Stimulated activated CD4-positive, alpha-beta T cell treated with anti-CD3 and anti-CD28 coated beads, Interleukin-12 subunit alpha, Interleukin-12 subunit beta, amount 100 ng/mL, for 4 hours (primary cell): Measurements from ENCODE around the gene SPZ1.
"Not testable (repeated sequence)": the region's sequence is repeated elsewhere in the genome, so short reads cannot be mapped to it uniquely, and the experiment has no call there.

ENCODE experiments used
- DNase-seq: peaks from one replicate; pipeline ENCODE4 v3.0.0-alpha.2; 2020

Gene SPZ1, protein sequence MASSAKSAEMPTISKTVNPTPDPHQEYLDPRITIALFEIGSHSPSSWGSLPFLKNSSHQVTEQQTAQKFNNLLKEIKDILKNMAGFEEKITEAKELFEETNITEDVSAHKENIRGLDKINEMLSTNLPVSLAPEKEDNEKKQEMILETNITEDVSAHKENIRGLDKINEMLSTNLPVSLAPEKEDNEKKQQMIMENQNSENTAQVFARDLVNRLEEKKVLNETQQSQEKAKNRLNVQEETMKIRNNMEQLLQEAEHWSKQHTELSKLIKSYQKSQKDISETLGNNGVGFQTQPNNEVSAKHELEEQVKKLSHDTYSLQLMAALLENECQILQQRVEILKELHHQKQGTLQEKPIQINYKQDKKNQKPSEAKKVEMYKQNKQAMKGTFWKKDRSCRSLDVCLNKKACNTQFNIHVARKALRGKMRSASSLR

GRCh38 chr5:80319702-80320101, at the start of gene SPZ1:
SPZ1 (plus strand) TSS chr5:80320002; CDS start chr5:80320216, 214 bp downstream.
- DNase-seq: no peak

DNA sequence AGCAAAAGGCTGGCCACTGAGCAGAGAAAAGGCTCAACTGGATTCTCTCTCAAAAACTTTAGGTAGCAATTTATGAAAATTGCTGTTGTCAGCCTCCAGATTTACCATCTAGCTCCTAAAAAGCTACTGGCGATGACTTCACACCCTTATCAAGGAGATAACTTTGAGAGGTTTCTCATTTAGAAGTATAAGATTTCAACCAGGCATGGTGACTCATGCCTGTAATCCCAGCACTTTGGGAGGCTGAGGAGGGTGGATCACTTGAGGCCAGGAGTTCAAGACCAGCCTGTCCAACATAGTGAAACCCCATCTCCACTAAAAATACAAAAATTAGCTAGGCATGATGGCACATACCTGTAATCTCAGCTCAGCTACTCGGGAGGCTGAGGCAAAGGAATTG, 49.3 kb upstream of the SPZ1 start:
- not testable (repeated sequence) for DNase-seq

- no peak for DNase-seq
Measured at GRCh38 chr5:80275347-80275746, 44.5 kb upstream of the SPZ1 start.

DNA sequence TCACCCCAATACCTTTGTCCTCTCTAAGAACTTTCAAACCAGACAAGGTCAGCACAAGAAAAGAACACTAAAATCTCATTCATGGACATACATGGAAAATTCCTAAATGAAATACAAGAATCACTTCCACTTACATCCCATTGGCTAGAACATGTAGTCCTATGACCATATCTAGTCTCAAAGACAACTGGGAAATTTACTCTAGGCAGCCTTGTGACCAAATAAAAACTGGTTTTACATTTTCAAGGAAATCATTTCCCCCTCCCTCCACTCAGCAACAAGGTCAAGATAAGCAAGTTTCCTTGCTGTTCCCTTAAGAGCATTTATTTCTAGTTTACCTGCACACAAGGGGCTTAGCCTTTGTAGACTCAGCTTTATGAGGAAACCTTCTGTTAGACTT, 43.6 kb upstream of the SPZ1 start:
- DNase-seq: no peak

DNA sequence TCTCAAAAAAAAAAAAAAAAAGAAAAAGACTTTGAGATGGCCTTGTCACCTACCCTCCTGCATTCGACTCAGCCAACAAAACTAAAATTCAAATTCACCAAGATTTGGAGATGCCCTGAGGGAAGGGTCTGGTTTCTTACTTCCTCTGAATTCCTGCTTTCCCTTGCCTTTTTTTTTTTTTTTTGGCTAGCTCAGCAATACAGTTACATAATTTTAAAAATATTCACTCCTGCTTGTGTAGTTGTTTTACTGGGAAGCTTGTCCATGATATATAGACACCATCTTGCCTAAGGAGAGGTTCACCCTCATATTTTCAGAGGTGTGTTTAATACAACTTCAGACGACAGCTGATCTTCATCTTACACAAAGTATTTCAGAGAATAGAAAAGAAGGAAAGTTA, 42.6 kb upstream of the SPZ1 start:
- DNase-seq: no peak

DNA sequence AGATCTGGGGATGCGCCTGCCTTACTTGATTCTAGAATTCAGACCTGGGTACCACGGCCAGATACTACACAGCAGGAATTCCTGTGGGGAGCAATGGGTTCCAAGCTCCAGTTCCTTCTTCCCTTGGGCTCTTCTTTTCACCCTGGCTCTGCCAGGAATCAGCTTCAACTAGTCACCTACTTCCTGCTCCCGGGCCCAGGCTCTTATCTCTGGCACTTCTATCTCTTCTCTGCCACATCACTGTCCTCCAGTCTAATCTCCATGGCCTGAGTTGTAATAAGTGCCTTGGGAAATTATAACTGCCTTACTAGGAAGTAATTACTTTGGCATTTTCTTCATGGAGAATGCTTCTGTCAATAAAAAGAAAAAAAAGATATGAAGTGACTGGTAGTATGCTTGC, 37.7 kb upstream of the SPZ1 start:
- no peak for DNase-seq

- DNase-seq: no peak
Measured at GRCh38 chr5:80283360-80283759, 36.4 kb upstream of the SPZ1 start.

DNA sequence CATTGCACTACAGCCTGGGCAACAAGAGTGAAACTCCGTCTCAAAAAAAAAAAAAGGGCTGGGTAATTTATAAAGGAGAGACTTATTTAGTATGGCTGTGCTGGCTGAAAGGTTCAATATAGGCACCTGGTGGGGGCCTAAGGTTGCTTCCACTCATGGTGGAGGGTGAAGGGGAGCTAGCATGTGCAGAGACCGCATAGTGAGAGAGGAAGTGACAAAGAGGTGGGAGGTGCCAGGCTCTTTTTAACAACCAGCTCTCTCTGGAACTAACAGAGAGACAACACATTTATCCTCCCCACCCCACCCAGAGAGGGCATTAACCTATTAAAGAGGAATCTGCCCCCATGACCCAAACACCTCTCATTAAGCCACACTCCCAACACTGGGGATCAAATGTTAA, 35.1 kb upstream of the SPZ1 start:
- no peak for DNase-seq

- no peak for DNase-seq
Measured at GRCh38 chr5:80288177-80288576, 31.6 kb upstream of the SPZ1 start.

DNA sequence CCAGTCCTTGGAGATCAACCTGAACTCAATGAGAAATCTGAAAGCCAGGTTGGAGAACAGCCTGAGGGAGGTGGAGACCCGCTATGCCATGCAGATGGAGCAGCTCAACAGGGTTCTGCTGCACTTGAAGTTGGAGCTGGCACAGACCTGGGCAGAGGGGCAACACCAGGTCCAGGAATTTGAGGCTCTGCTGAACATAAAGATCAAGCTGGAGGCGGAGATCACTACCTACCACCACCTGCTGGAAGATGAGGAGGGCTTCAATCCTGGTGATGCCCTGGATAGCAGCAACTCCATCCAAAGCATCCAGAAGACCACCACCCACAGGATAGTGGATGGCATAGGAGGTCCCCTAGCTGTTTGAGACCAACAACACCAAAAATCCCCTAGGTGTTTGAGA, 30.5 kb upstream of the SPZ1 start:
- no peak for DNase-seq

DNA sequence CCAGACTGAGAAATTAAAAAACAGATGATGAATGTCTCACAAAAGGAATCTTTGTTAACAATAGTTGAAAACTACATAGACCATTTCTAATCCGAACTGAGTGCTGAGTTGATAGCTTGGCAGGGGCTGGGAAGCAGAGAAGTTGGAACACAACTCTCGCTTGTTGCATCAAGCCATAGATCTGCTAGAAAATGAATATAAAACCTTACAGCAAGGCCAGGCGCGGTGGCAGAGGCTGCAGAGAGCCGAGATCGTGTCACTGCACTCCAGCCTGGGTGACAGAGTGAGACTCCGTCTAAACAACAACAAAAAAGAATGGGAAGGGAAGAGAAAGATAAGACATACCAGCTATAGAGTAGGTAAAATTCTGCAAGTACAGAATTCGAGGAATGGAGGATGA, 28.0 kb upstream of the SPZ1 start:
- DNase-seq: no peak

GRCh38 chr5:80296121-80296520, 23.7 kb upstream of the SPZ1 start:
- no peak for DNase-seq

DNA sequence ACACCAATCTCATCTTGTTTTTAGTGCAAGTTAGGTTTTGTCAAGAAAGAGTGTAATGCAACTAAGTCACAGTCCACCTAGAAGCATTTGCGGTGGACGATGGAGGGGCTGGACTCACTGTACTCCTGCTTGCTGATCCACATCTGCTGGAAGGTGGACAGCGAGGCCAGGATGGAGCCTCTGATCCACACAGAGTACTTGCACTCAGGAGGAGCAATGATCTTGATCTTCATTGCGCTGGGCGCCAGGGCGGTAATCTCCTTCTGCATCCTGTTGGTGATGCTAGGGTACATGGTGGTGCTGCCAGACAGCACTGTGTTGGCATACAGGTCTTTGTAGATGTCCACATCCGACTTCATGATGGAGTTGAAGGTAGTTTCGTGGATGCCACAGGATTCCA, 20.2 kb upstream of the SPZ1 start:
- DNase-seq: no peak

GRCh38 chr5:80300125-80300524, 19.7 kb upstream of the SPZ1 start:
- no peak for DNase-seq

- DNase-seq: not testable (repeated sequence)
Measured at GRCh38 chr5:80300796-80301195, 19.0 kb upstream of the SPZ1 start.

DNA sequence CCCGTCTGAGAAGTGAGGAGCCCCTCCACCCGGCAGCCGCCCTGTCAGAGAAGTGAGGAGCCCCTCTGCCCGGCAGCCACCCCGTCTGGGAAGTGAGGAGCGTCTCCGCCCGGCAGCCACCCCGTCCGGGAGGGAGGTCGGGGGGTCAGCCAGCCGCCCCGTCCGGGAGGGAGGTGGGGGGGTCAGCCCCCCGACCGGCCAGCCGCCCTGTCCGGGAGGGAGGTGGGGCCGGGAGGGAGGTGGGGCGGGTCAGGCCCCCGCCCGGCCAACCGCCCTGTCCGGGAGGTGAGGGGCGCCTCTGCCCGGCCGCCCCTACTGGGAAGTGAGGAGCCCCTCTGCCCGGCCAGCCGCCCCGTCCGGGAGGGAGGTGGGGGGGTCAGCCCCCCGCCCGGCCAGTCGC, 18.5 kb upstream of the SPZ1 start:
- DNase-seq: not testable (repeated sequence)

DNA sequence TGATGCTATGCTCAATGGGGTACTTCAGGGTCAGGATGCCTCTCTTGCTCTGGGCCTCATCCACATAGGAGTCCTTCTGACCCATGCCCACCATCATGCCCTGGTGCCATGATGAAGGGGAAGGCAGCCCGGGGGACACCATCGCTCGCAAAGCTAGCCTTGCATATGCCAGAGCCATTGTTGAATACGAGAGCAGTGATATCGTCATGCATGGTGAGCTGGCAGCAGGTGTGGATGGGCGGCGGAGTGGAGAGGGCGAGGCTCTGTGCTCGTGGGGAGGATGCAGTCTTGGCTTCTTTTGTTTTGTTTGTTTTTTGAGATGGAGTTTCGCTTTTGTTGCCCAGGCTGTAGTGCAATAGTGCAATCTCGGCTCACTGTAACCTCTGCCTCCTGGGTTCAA, 17.2 kb upstream of the SPZ1 start:
- DNase-seq: no peak

GRCh38 chr5:80308526-80308925, 11.3 kb upstream of the SPZ1 start:
- DNase-seq: no peak

- DNase-seq: no peak
Measured at GRCh38 chr5:80309871-80310665, 9.7 kb upstream of the SPZ1 start.

DNA sequence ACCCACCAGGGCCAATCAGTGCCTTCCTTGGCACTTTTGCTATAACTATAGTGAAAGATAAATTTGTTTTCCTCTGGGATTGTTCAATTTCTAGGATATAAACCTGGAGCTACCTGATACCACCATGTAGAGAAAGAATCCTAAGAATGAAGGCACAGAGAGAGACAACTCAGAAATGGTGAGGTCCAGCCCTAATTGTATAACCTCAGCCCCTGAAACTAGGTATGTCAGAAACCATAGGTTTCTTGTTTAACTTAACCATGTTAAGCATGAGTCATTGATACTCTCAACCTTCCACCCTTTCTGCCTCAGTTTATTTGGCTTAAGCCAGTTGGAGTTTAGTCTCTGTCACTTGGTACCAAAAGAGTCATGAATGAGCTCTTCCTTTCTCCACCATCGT, 4.6 kb upstream of the SPZ1 start:
- no peak for DNase-seq

DNA sequence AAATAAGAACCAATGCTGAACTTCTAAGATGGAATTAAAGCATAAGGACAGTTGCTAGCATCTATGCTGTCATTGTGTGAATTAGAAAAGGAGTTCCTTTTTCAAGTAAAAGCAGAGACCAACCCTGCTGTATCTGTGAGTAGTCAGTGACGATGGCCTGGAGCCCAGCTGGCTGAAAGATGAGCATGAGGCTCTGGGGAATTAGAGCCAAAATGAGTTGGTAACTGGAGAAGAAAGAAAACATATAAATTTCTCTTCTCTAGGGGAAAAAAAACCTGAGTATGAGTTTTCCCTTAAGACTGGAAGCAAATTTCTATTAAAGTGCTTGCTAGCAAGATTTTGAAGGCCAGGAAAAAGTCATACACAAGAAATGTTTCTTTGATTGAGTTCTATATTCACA, 1.6 kb upstream of the SPZ1 start:
- DNase-seq: no peak

DNA sequence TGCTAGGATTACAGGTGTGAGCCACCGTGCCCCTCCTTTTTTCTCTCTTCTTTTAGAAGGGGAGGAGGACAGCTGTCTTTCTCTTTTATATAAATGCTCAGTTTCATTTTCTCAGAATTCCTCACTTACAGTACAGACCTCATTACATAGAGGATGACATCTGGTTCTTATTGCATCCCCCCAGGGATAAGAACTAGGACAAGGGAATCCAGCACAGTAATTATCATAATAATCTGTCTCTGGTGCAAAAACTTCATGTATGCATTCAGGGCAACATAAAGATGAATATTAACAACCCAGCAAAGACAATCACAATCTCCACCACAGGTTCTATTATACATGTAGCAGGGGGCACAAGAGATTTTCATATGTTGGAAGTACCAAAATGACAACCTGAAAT, 5.1 kb downstream of the SPZ1 start:
- DNase-seq: no peak

- no peak for DNase-seq
Measured at GRCh38 chr5:80326468-80326867, 6.7 kb downstream of the SPZ1 start.

GRCh38 chr5:80337379-80337778, 17.6 kb downstream of the SPZ1 start:
- DNase-seq: no peak
